A204.1 (cell line): Measurements from ENCODE around the gene IGSF21.
"Not testable (repeated sequence)": the region's sequence is repeated elsewhere in the genome, so short reads cannot be mapped to it uniquely, and the experiment has no call there.

ENCODE experiments used
- FAIRE-seq: peaks from 2 replicates; lab custom pipeline; 2012; peaks lifted over from hg19 to GRCh38; lab: Jason Lieb, UNC

Gene IGSF21

GRCh38 chr1:18408656-18409370 is 301.2 kb downstream of the IGSF21 start:
- no peak for FAIRE-seq

- no peak for FAIRE-seq
These were observed 302.1 kb downstream of the IGSF21 start for GRCh38 chr1:18409609-18410237.

GRCh38 chr1:18410407-18410806 is 302.8 kb downstream of the IGSF21 start:
- FAIRE-seq, result no peak

- FAIRE-seq, result no peak
These were observed 303.7 kb downstream of the IGSF21 start for GRCh38 chr1:18411321-18411720.

DNA sequence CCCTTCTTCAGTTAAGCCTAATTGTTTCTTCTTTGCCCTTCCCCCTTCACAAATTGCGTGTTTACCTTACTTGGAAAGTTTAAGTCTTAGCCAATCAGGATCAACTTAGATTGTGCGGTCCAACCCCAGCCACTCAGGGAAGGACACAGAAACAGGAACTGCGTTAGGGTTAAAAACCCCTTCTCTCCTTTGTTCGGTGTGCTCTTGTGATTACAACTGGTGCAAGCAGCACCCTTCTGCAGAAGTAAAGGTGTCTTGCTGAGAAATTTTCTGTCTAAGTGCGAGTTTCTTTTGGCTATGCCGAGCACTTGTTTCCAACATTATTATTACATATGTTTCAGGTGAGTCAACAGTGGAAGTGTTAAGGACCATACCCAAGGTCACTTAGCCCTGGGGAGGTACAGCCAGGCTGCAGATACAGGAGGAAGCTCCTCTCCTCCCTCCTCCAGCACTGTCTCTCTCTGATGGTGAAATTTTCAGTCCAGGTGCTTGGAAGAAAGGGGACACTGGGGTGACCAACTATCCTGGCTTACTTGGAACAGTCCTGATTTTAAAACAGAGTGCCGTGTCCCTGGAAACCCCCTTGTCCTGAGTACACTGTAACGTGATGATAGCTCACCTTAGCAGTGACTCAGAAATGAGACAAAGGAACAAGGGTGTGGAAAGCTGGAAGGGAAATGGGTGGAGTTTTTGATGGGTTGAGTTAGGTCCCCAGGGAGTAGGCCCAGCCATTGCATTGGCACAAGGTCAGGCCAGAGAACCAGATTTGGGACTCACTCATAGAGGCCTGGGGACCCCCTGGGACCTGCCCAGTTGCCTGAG is 304.4 kb downstream of the IGSF21 start:
- FAIRE-seq, result no peak

DNA sequence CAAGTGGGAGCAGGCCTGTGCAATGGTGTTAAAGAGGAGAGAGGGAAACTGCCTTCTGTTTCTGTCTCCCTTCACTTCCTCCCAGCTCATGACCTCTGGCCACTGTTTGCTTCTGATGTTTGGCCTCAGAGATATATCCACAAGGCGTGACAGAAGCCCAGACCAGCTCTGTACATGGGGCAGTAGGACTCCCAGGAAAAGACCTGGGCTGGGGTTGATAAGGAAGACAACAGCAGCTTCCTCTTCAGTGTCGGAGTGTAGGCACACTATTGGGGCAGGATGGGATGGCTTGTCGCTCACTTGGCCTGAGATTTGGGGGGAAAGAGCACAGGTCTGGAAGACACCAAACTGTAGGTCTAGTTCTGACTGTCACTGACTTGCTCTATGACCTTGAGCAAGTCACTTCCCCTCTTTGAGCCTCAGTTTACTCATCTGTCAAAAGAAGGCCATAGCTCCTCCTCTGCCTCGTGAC is 305.3 kb downstream of the IGSF21 start:
- no peak for FAIRE-seq

- no peak for FAIRE-seq
These were observed 306.1 kb downstream of the IGSF21 start for GRCh38 chr1:18413541-18414305.

GRCh38 chr1:18414321-18414720 is 306.7 kb downstream of the IGSF21 start:
- FAIRE-seq, result no peak

- FAIRE-seq, result no peak
These were observed 307.4 kb downstream of the IGSF21 start for GRCh38 chr1:18414872-18415447.

- FAIRE-seq, result no peak
These were observed 307.9 kb downstream of the IGSF21 start for GRCh38 chr1:18415448-18416027.

DNA sequence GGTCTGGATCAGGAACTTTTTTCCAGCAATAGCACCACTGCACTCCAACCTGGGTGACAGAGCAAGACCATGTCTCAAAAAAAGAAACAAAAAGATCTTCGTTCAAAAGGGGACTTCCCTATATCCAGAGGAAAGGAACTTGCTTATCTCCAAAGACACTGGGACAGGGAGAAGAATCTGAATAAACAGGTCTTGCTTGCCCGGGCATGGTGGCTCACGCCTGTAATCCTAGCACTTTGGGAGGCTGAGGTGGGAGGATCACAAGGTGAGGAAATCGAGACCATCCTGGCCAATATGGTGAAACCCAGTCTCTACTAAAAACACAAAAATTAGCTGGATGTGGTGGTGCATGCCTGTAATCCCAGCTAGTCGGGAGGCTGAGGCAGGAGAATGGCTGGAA is 308.5 kb downstream of the IGSF21 start:
- not testable (repeated sequence) for FAIRE-seq

- FAIRE-seq, result no peak
These were observed 310.0 kb downstream of the IGSF21 start for GRCh38 chr1:18417316-18418269.

GRCh38 chr1:18419113-18419844 is 311.7 kb downstream of the IGSF21 start:
- FAIRE-seq, result no peak

DNA sequence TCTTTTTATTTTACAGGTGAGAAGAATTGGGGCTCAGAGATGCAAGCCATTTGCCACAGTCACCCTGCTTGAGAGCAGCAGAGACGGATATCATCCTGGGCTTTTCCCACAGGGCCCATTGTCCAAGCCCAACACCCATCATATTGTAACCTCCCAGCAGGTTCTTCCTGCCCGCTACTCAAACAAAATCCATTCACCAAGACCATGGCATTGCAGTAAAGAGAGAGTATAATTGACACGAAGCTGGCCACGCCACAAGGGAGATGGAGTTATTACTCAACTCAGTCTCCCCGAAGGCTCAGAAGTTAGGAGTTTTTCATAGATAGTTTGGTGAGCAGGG is 312.2 kb downstream of the IGSF21 start:
- FAIRE-seq, result no peak

- no peak for FAIRE-seq
These were observed 314.6 kb downstream of the IGSF21 start for GRCh38 chr1:18422076-18422777.

DNA sequence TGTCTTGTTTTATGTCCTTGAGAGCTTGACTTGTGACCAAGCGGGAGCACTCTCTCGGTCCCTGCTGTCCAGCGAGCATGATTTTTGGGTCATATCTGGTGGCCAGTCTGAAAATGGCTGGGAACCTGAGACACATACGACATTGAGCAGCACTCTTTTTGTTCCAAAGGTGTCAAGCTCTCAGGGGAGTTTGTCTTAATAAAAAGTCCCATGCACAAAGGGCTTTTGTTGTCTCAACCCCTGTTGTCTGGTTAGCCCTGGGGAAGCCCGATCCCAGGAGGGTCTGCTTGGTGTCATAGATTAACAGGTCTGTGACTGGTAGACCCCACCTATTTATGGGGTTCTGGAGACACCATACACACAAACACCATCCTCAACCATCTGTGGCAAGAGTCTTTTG is 315.4 kb downstream of the IGSF21 start:
- no peak for FAIRE-seq

DNA sequence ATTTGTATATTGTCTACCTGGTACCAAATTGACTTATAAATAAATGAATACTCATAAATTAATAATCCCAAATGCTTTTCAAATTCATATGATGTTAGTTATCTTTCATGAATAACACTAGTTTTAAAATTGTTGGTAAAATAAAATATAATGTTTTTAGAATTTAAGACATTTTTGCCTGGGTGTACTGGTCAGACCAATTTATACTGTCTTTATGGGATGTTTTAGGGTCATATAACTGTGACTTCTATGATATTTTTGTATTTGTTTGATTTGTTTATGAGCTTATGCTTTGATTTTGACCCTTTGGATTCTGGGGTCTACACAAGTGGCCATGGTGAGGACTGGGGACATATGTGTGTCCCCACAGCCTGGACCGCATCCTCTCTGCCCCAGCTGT is 319.0 kb downstream of the IGSF21 start:
- no peak for FAIRE-seq
